Stomach (tissue), 9 donors: ENCODE measurements around the gene MAPKAPK2. TPM values are rescaled to one million over a fixed set of nuclear protein-coding genes. Genes with fewer than 3 reads are reported as not detected.

Experiments
- DNase-seq, 2 donors: peaks; one replicate each; pipeline versions ENCODE4 v3.0.0 to v3.0.0-alpha.2; 2013 to 2019
- H3K27ac ChIP-seq, 5 donors: fragments of 200-600 bp in 4 of 5; sonication (generic) in 4 of 5; one replicate each; pipeline ENCODE4 v1.5.1; 2013 to 2019; ENCODE audit warnings: mild to moderate bottlenecking in 1 of 5, moderate library complexity in 1 of 5
- H3K27me3 ChIP-seq, 3 donors: fragments of 200-600 bp; sonication (generic); one replicate each; pipeline ENCODE4 v1.5.1; 2017 to 2019; ENCODE audit warnings: mixed run types in 1 of 3
- H3K36me3 ChIP-seq, 4 donors: fragments of 200-600 bp; sonication (generic); 1 replicate in 3 of 4; 2 replicates in 1 of 4; pipeline ENCODE4 v1.5.1; 2016 to 2019
- H3K4me1 ChIP-seq, 4 donors: fragments of 200-600 bp; sonication (generic); one replicate each; pipeline ENCODE4 v1.5.1; 2016 to 2019
- H3K4me3 ChIP-seq, 4 donors: fragments of 200-600 bp; sonication (generic) in 3 of 4; one replicate each; pipeline ENCODE4 v1.5.1; 2016 to 2019; ENCODE audit warnings: mild to moderate bottlenecking in 1 of 4
- H3K9me3 ChIP-seq, 4 donors: fragments of 200-600 bp; sonication (generic); one replicate each; pipeline ENCODE4 v1.5.1; 2016 to 2019
- CTCF ChIP-seq, 7 experiments: fragments of 450-650 bp in 4 of 7; fragments of 200-600 bp in 3 of 7; sonication (generic) in 3 of 7; IDR thresholded peaks; one replicate each; pipeline ENCODE4 v1.5.1; 2016 to 2019; ENCODE audit warnings: antibody characterized with exemption in 7 of 7, control low read depth in 2 of 7, mild to moderate bottlenecking in 1 of 7
- EP300 ChIP-seq: sonication (generic); formaldehyde crosslinking; IDR thresholded peaks from one replicate; pipeline ENCODE4 v1.6.1; 2017; ENCODE audit warnings: antibody characterized with exemption
- POLR2A ChIP-seq, 4 donors: fragments of 450-650 bp; IDR thresholded peaks; one replicate each; pipeline ENCODE4 v1.6.1; 2016; ENCODE audit warnings: antibody characterized with exemption in 4 of 4, control low read depth in 2 of 4, mild to moderate bottlenecking in 1 of 4, moderate library complexity in 1 of 4
- POLR2AphosphoS5 ChIP-seq, 3 donors: sonication (generic); formaldehyde crosslinking; IDR thresholded peaks; one replicate each; pipeline ENCODE4 v1.6.1; 2016; ENCODE audit warnings: antibody characterized with exemption in 3 of 3
- WGBS, 5 donors: extraction: QIAGEN DNeasy Blood & Tissue Kit in 3 of 5; methylation state at CpG; one replicate each; pipeline versions ENCODE4 v1.1.5 to v1.1.7; 2013 to 2018; 5-methylcytosine and 5-hydroxymethylcytosine counted together
- intact Hi-C: fragments of 100-400 bp; cut with DNase I; formaldehyde crosslinking; loops from one replicate; pipeline ENCODE4 v1.15.1; 2023; ENCODE audit warnings: low total_unique reads
- polyA plus RNA-seq, 3 donors: library from polyadenylated mRNA; stranded (reverse); fragments of 200-250 nt; gene quantifications; one replicate each; pipeline ENCODE4 v1.2.3, GENCODE V29; 2013
- total RNA-seq, 5 donors: library from RNA; depleted of rRNA; stranded (reverse); fragments of >200 nt; gene quantifications; one replicate each; pipeline versions ENCODE4 v1.1.0 to v1.2.3, GENCODE V29; 2014 to 2016
- donor health status: healthy with polysubstance abuse.
- donor health status: Bipolar disorder and iron deficiency.
- donor health status: healthy.

MAPKAPK2 gene
- total and polyA plus RNA-seq, 8 donors: 22.6 to 78.0 (median 49.7) TPM

DNA sequence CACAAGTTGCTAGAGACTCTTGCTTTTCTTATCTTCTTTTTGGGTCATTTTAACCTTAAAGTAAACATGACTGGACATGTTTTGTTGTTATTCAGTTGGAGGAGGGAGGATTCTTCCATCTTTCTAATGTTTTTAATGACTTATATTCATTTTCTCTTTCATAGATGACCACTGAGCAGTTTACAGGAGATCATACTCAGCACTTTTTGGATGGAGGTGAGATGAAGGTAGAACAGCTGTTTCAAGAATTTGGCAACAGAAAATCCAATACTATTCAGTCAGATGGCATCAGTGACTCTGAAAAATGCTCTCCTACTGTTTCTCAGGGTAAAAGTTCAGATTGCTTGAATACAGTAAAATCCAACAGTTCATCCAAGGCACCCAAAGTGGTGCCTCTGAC lies 37.5 kb upstream of the MAPKAPK2 start:
- peaks cover 0 to 4% (median 0%) of the 10 kb centered on the region in 4 donors for H3K4me1 ChIP-seq
- no peak overlapping the region for H3K27ac ChIP-seq
- no peak for DNase-seq
- intact Hi-C loops: no loop called here
- H3K4me3 ChIP-seq: no peak overlapping the region
- TF ChIP-seq EP300: no peak
- no peak for TF ChIP-seq CTCF (IDR thresholded peaks at IDR 0.05)
- no peak for TF ChIP-seq POLR2AphosphoS5 (IDR thresholded peaks at IDR 0.05)
- no peak for TF ChIP-seq POLR2A (IDR thresholded peaks at IDR 0.05)
- H3K27me3 ChIP-seq: no peaks in the 10 kb centered on the region
- H3K36me3 ChIP-seq: peaks cover 11 to 32% (median 18%) of the 10 kb centered on the region in 4 donors
- H3K9me3 ChIP-seq: no peaks in the 10 kb centered on the region

DNA sequence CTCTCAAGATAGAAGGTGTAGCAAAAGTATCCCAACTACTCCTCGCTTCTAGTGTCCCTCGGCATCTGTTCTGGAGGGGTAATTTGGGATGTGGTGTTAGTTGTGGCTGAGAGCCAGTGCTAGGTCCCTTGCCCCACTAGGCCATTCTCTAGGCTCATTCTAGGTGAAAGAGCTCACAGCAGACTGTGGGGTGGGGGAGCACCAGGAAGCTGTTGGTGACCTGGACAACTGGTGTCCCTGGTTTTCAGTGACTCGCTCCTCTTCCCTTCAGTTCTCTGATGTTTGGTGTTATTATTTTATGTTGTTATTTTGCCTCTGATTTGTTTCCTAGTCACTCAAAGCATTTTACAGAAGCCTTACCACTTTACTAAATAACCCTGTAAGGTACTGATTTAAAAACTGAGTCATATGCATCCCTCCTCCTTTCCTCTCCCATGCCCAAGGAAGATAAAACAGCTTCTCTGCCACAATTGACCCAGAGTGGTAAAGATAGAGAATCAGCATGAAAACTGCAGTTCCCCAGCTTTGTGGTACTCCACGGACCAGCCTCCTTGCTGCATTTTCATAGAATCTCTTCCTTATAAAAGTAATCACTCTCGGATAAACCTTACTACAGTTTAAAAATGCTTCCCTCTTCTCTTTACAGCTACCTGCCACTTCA lies 35.3 kb upstream of the MAPKAPK2 start:
- peak overlapping the region in 1 of 5 donors; percentile 22 for H3K27ac ChIP-seq
- no peak for DNase-seq
- intact Hi-C loops: no loop called here
- peaks cover 0 to 11% (median 4%) of the 10 kb centered on the region in 4 donors for H3K4me1 ChIP-seq
- no peaks in the 10 kb centered on the region for H3K9me3 ChIP-seq
- H3K4me3 ChIP-seq: no peak overlapping the region
- H3K36me3 ChIP-seq: peaks cover 11 to 18% (median 16%) of the 10 kb centered on the region in 4 donors
- H3K27me3 ChIP-seq: no peaks in the 10 kb centered on the region
- 88 to 92% (median 89%) methylated on average over 5 of the region's 5 CpGs for WGBS, 5 donors
- TF ChIP-seq POLR2AphosphoS5 (IDR thresholded peaks at IDR 0.05) (no peak), POLR2A (IDR thresholded peaks at IDR 0.05) (no peak), EP300 (no peak), CTCF (IDR thresholded peaks at IDR 0.05) (no peak)

DNA sequence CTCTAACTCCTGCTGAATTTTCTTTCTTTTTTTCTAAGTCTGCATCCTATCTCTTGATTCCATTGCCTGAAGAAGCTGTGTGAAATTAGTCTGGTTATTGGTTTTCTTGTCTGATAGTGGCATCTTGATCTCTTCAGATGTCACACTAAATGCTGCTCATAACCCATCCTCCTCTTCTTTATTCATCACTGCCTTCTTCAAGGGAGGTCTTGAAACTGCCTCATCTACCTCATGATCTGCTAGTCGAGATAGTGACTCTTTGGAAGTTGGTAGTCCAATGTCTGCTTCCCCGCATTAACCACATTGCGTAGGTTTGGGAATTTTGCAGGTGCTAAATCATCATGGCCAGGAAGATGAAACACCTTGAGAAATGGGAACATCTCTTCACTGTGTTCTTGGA lies 33.7 kb upstream of the MAPKAPK2 start:
- no peak overlapping the region for H3K27ac ChIP-seq
- peaks cover 5 to 18% (median 11%) of the 10 kb centered on the region in 4 donors for H3K4me1 ChIP-seq
- DNase-seq: no peak
- intact Hi-C loops: no loop called here
- H3K36me3 ChIP-seq: peaks cover 11 to 18% (median 16%) of the 10 kb centered on the region in 4 donors
- H3K9me3 ChIP-seq: no peaks in the 10 kb centered on the region
- WGBS, 5 donors: 96 to 99% (median 97%) methylated on average over 3 of the region's 3 CpGs
- no peak overlapping the region for H3K4me3 ChIP-seq
- TF ChIP-seq POLR2A (IDR thresholded peaks at IDR 0.05) (no peak), CTCF (IDR thresholded peaks at IDR 0.05) (no peak), EP300 (no peak), POLR2AphosphoS5 (IDR thresholded peaks at IDR 0.05) (no peak)
- H3K27me3 ChIP-seq: no peaks in the 10 kb centered on the region

DNA sequence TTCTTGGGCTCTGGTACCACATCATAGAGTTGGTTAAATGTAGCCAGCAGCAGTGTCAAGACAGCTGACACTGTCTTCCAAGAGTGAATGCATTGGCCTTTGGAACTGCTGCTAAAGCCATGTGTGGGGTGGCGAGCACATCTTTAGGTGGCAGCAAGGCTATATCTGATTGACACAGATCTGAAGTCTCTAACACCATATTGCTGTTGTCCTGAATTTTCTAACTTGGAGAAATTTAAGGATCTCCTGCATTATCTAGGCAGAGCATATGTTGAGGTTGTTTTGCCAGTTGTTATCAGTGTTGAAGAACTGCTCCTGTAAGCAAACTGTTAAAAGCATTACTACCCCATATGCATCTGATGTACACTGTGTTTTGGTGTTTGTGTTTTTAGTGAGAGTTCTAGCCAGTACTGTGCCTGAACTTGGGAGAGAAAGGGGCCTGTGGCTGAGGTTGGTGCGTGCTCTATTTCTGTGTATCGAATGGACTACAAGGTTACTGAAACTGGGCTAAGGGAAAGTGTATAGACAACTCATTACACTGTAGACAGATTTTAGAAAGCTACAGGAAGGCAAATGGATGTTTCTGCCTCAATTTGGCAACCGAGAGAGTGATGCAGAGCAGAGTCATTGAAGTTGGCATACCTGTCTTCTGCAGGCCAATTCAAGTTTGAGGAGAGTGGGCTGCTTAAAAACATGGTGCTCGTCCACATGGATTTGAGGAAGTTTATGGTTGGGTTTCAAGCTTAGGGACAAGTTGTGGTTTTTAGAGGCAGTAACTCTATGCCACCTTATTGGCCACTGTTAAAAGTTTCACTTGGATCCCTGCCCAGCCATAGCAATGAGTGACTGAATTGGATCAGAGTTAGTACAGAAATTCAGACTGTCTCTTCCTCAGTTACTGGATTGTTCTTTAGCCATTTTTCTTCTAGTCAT lies 32.5 kb upstream of the MAPKAPK2 start:
- no peak overlapping the region for H3K4me3 ChIP-seq
- 84 to 92% (median 90%) methylated on average over 5 of the region's 5 CpGs for WGBS, 5 donors
- no peak overlapping the region for H3K27ac ChIP-seq
- DNase-seq: no peak
- no peaks in the 10 kb centered on the region for H3K9me3 ChIP-seq
- intact Hi-C loops: no loop called here
- peaks cover 11 to 18% (median 14%) of the 10 kb centered on the region in 4 donors for H3K36me3 ChIP-seq
- peaks cover 5 to 19% (median 11%) of the 10 kb centered on the region in 4 donors for H3K4me1 ChIP-seq
- TF ChIP-seq CTCF (IDR thresholded peaks at IDR 0.05): no peak
- TF ChIP-seq POLR2AphosphoS5 (IDR thresholded peaks at IDR 0.05): no peak
- no peaks in the 10 kb centered on the region for H3K27me3 ChIP-seq
